Measurements from ENCODE around the gene RAB8B. TPM values are rescaled to one million over a fixed set of nuclear protein-coding genes. Genes with fewer than 3 reads are reported as not detected.

The RAB8B gene
- total RNA-seq, 1 experiment from 2014 or later: 11.7 TPM

GRCh38 chr15:63172851-63173451 lies 16.5 kb upstream of the RAB8B start:
- DNase-seq (ENCODE audit: unreplicated experiment): no peak
- Mint-ChIP-seq H3K4me3 (ENCODE audit: unreplicated experiment) (no peak overlapping the region), H3K36me3 (ENCODE audit: insufficient read depth, unreplicated experiment) (no peaks in the 10 kb centered on the region), H3K4me1 (ENCODE audit: insufficient read depth, unreplicated experiment) (no peaks in the 10 kb centered on the region), H3K27ac (ENCODE audit: low read depth, unreplicated experiment) (no peak overlapping the region), H3K27me3 (ENCODE audit: insufficient read depth, unreplicated experiment) (no peaks in the 10 kb centered on the region), H3K9me3 (ENCODE audit: unreplicated experiment) (no peaks in the 10 kb centered on the region)
- no TSS peak for BruUV-seq (replicated peaks)
- ChIA-PET CTCF (interaction anchor here (0.6 to 1.0 kb wide), 2 partner anchors 16 to 980 kb away, joined by 4 to 5 read pairs; partner anchors contain the start of gene RAB8B), POLR2A (no interaction called here)
- no peak for TF ChIP-seq CTCF (IDR thresholded peaks at IDR 0.05; ENCODE audit: unreplicated experiment)
- intact Hi-C loops (cut with micrococcal nuclease): no loop called here

DNA sequence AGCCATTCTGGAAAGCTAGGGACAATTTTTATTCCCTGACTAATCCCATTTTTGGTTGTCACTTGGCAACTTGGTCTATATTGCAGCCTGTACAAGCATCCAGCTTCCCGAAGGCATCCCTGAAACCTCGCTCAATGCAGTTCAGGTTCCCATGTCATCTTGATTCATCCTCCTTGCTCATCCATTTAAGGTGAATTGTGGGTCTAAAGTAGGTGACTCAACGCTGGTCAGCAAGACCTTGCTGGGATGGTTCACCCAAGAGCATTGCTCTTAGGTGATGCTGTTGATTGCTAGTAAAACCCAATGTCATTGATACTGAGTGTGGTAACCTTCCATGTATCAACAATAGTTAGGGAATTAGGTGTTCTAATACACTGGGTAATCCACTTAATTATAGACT lies 13.1 kb upstream of the RAB8B start:
- H3K4me1 Mint-ChIP-seq (ENCODE audit: insufficient read depth, unreplicated experiment): no peaks in the 10 kb centered on the region
- intact Hi-C loops (cut with micrococcal nuclease): no loop called here
- H3K36me3 Mint-ChIP-seq (ENCODE audit: insufficient read depth, unreplicated experiment): no peaks in the 10 kb centered on the region
- no peak overlapping the region for H3K4me3 Mint-ChIP-seq (ENCODE audit: unreplicated experiment)
- BruUV-seq (replicated peaks): no TSS peak
- ChIA-PET POLR2A (interaction anchor here (1.1 to 1.8 kb wide), 4 partner anchors 15 to 58 kb away, joined by 3 to 8 read pairs (median 4); partner anchors contain the start of gene RPS27L), CTCF (no interaction called here)
- no peaks in the 10 kb centered on the region for H3K27me3 Mint-ChIP-seq (ENCODE audit: insufficient read depth, unreplicated experiment)
- no peaks in the 10 kb centered on the region for H3K9me3 Mint-ChIP-seq (ENCODE audit: unreplicated experiment)
- TF ChIP-seq CTCF (IDR thresholded peaks at IDR 0.05; ENCODE audit: unreplicated experiment): no peak
- no peak overlapping the region for H3K27ac Mint-ChIP-seq (ENCODE audit: low read depth, unreplicated experiment)
- DNase-seq (ENCODE audit: unreplicated experiment): no peak

DNA sequence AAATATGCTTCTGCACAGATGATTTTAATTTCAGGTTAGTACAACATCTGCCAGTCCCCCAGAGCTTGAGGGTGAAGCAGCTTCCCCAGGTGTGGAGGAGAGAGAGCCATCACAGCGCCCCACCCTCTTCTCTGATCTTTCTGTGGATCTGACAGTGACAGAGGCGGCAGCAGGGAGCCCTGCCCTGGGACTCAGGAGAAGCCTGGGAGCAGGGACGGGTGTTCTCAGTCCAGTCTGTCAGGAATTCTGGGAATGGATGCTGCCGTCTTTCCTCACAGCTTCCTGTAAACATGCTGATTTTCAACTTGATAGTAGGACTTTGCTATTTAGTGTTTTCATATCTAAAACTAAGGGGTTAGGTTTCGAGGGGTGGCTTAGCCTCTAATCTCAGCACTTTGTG lies 11.4 kb upstream of the RAB8B start:
- POLR2A ChIA-PET: interaction anchor here (0.6 to 1.5 kb wide), 5 partner anchors 8 to 63 kb away, joined by 3 to 7 read pairs (median 3); partner anchors contain the start of gene RPS27L
- CTCF ChIA-PET: interaction anchor here (0.6 kb wide), 1 partner anchor 228 kb away, joined by 3 read pairs; no protein-coding TSS in a partner anchor
- H3K27ac Mint-ChIP-seq (ENCODE audit: low read depth, unreplicated experiment): no peak overlapping the region

DNA sequence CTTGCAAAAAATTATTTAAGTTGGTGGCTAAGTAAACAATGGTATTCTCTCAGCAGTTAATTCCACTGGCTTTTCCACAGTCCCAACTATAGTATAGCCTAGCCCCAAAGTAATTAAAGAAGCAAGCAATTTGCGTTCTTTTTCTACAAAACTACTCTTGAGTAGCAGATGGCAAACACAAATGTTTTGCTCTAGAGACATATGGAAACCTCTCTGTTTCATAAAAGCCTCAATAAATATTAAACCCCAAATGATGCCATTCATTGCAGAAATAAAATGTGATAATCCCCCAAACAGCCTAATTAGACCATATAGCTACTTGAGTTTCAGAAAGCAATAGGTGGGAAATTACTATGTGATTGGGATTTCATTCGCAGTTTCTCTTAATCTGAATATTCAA lies 8.7 kb upstream of the RAB8B start:
- ChIA-PET CTCF (interaction anchor here (0.6 kb wide), 1 partner anchor 10 kb away, joined by 3 read pairs; no protein-coding TSS in a partner anchor), POLR2A (interaction anchor here (0.7 to 1.0 kb wide), 2 partner anchors 24 to 104 kb away, joined by 3 to 6 read pairs; partner anchors contain the start of gene RPS27L)
- TF ChIP-seq CTCF (IDR thresholded peaks at IDR 0.05; ENCODE audit: unreplicated experiment): no peak
- no peaks in the 10 kb centered on the region for H3K9me3 Mint-ChIP-seq (ENCODE audit: unreplicated experiment)
- no peaks in the 10 kb centered on the region for H3K36me3 Mint-ChIP-seq (ENCODE audit: insufficient read depth, unreplicated experiment)
- H3K4me3 Mint-ChIP-seq (ENCODE audit: unreplicated experiment): no peak overlapping the region
- intact Hi-C loops (cut with micrococcal nuclease): no loop called here
- peaks cover 6% of the 10 kb centered on the region for H3K4me1 Mint-ChIP-seq (ENCODE audit: insufficient read depth, unreplicated experiment)
- no peak overlapping the region for H3K27ac Mint-ChIP-seq (ENCODE audit: low read depth, unreplicated experiment)
- H3K27me3 Mint-ChIP-seq (ENCODE audit: insufficient read depth, unreplicated experiment): no peaks in the 10 kb centered on the region
- DNase-seq (ENCODE audit: unreplicated experiment): no peak
- no TSS peak for BruUV-seq (replicated peaks)

More for the DNA sequence above, 11.4 kb upstream of the RAB8B start:
- no peak for TF ChIP-seq CTCF (IDR thresholded peaks at IDR 0.05; ENCODE audit: unreplicated experiment)
- Mint-ChIP-seq H3K36me3 (ENCODE audit: insufficient read depth, unreplicated experiment) (no peaks in the 10 kb centered on the region), H3K27me3 (ENCODE audit: insufficient read depth, unreplicated experiment) (no peaks in the 10 kb centered on the region), H3K4me1 (ENCODE audit: insufficient read depth, unreplicated experiment) (no peaks in the 10 kb centered on the region), H3K9me3 (ENCODE audit: unreplicated experiment) (no peaks in the 10 kb centered on the region), H3K4me3 (ENCODE audit: unreplicated experiment) (no peak overlapping the region)
- no TSS peak for BruUV-seq (replicated peaks)
- intact Hi-C loops (cut with micrococcal nuclease): no loop called here
- DNase-seq (ENCODE audit: unreplicated experiment): no peak
